SK-N-SH (cell line): ENCODE results near the gene TMEM51. TPM values are rescaled to one million over a fixed set of nuclear protein-coding genes. Genes with fewer than 3 reads are reported as not detected.

ENCODE experiments used
- CTCF ChIA-PET: fragments of 300-600, 350-600 bp; formaldehyde crosslinking; extraction: SDS; loops from one replicate; lab custom pipeline; 2021; lab: Yijun Ruan, JAX
- POLR2A ChIA-PET: fragments of 350-600 bp; sonication (Branson Sonifier 250); formaldehyde crosslinking; extraction: SDS; loops from one replicate; lab custom pipeline; 2020; ENCODE audit warnings: antibody characterized with exemption, inconsistent platforms; lab: Yijun Ruan, JAX
- DNase-seq: peaks from one replicate; pipeline ENCODE4 v3.0.0; 2012
- H2AFZ ChIP-seq: fragments of 200-600 bp; sonication (generic); 2 replicates; pipeline ENCODE4 v1.8.1; 2016; ENCODE audit warnings: antibody characterized with exemption, mild to moderate bottlenecking, low read depth
- H3F3A ChIP-seq: fragments of 200-600 bp; sonication (generic); replicated peaks from 2 replicates; pipeline ENCODE3; 2016; ENCODE audit warnings: antibody characterized with exemption, mild to moderate bottlenecking; ENCODE audit not compliant: insufficient read depth
- H3K27ac ChIP-seq, 2 experiments: fragments of 200-500 bp in 1 of 2; fragments of 200-600 bp in 1 of 2; sonication (Bioruptor generic) in 1 of 2; sonication (generic), shearing (Covaris generic) in 1 of 2; 2 replicates each; pipeline versions ENCODE4 v1.5.1 to v1.6.1; 2014 to 2016; ENCODE audit warnings: low read depth in 2 of 2, inconsistent platforms in 1 of 2, low read length in 1 of 2, mild to moderate bottlenecking in 1 of 2, mixed read lengths in 1 of 2
- H3K27me3 ChIP-seq: fragments of 200-600 bp; sonication (generic), shearing (Covaris generic); 2 replicates; pipeline ENCODE4 v1.6.1; 2016; ENCODE audit warnings: mixed run types; ENCODE audit not compliant: insufficient read depth
- H3K36me3 ChIP-seq, 2 experiments: fragments of 200-500 bp in 1 of 2; fragments of 200-600 bp in 1 of 2; sonication (Bioruptor generic) in 1 of 2; sonication (generic) in 1 of 2; replicated peaks in 1 of 2; 2 replicates each; pipeline versions ENCODE3 to v1.5.1; 2014 to 2016; ENCODE audit warnings: low read length in 1 of 2, mild to moderate bottlenecking in 1 of 2; ENCODE audit not compliant: insufficient read depth in 2 of 2, control insufficient read depth in 1 of 2
- H3K4me1 ChIP-seq, 2 experiments: fragments of 200-500 bp in 1 of 2; fragments of 200-600 bp in 1 of 2; sonication (Bioruptor generic) in 1 of 2; sonication (generic), shearing (Covaris generic) in 1 of 2; 2 replicates each; pipeline versions ENCODE4 v1.5.1 to v1.6.1; 2014 to 2016; ENCODE audit warnings: low read depth in 1 of 2, low read length in 1 of 2, mixed run types in 1 of 2; ENCODE audit not compliant: insufficient read depth in 2 of 2, control insufficient read depth in 1 of 2
- H3K4me2 ChIP-seq: fragments of 200-600 bp; sonication (generic), shearing (Covaris generic); 2 replicates; pipeline ENCODE4 v1.6.1; 2017; ENCODE audit warnings: mixed run types
- H3K4me3 ChIP-seq, 2 experiments: fragments of 200-500 bp in 1 of 2; fragments of 200-600 bp in 1 of 2; sonication (Bioruptor generic) in 1 of 2; sonication (generic), shearing (Covaris generic) in 1 of 2; 2 replicates each; pipeline versions ENCODE4 v1.5.1 to v1.8.1; 2014 to 2016; ENCODE audit warnings: low read depth in 2 of 2, inconsistent platforms in 1 of 2, low read length in 1 of 2, mild to moderate bottlenecking in 1 of 2, mixed read lengths in 1 of 2, moderate library complexity in 1 of 2
- H3K79me2 ChIP-seq: fragments of 200-600 bp; sonication (generic); 2 replicates; pipeline ENCODE4 v1.8.1; 2017; ENCODE audit warnings: mild to moderate bottlenecking; ENCODE audit not compliant: insufficient read depth
- H3K9ac ChIP-seq: fragments of 200-600 bp; sonication (generic); 2 replicates; pipeline ENCODE4 v1.6.1; 2017; ENCODE audit warnings: mixed run types
- H3K9me2 ChIP-seq: fragments of 200-600 bp; sonication (generic); 2 replicates; pipeline ENCODE4 v1.6.1; 2017; ENCODE audit warnings: mixed run types
- H3K9me3 ChIP-seq: fragments of 200-600 bp; sonication (generic); 2 replicates; pipeline ENCODE4 v1.6.1; 2017; ENCODE audit warnings: mixed run types, mild to moderate bottlenecking, moderate library complexity
- H4K20me1 ChIP-seq: fragments of 200-600 bp; sonication (generic); 2 replicates; pipeline ENCODE4 v1.6.1; 2017; ENCODE audit warnings: mild to moderate bottlenecking, mixed run types; ENCODE audit not compliant: insufficient read depth
- EP300 ChIP-seq, 2 experiments: IDR thresholded peaks; 2 replicates each; pipeline versions ENCODE4 v1.4.0 to v1.6.1; 2012; ENCODE audit warnings: borderline replicate concordance in 1 of 2, low read depth in 1 of 2, low read length in 1 of 2
- FOSL2 ChIP-seq: IDR thresholded peaks from 2 replicates; pipeline ENCODE4 v1.4.0; 2012; ENCODE audit warnings: low read depth, mild to moderate bottlenecking, moderate library complexity, borderline replicate concordance
- GABPA ChIP-seq: IDR thresholded peaks from 2 replicates; pipeline ENCODE4 v1.4.0; 2012; ENCODE audit warnings: low read depth, mild to moderate bottlenecking
- JUND ChIP-seq: IDR thresholded peaks from 2 replicates; pipeline ENCODE4 v1.4.0; 2012
- MEF2A ChIP-seq: IDR thresholded peaks from 2 replicates; pipeline ENCODE4 v1.4.0; 2012; ENCODE audit warnings: low read depth, borderline replicate concordance
- NFIC ChIP-seq: IDR thresholded peaks from 2 replicates; pipeline ENCODE4 v1.4.0; 2012; ENCODE audit warnings: borderline replicate concordance
- NRF1 ChIP-seq: IDR thresholded peaks from 2 replicates; pipeline ENCODE4 v1.6.1; 2012; ENCODE audit warnings: low read depth, mild to moderate bottlenecking, low read length
- PBX3 ChIP-seq: IDR thresholded peaks from 2 replicates; pipeline ENCODE4; 2012
- POLR2AphosphoS5 ChIP-seq: IDR thresholded peaks from 2 replicates; pipeline ENCODE4 v1.6.1; 2012; ENCODE audit warnings: low read depth, low read length
- RXRA ChIP-seq: IDR thresholded peaks from 2 replicates; pipeline ENCODE4 v1.4.0; 2012; ENCODE audit warnings: low read depth, mild to moderate bottlenecking, borderline replicate concordance
- SIN3A ChIP-seq: IDR thresholded peaks from 2 replicates; pipeline ENCODE4 v1.6.1; 2012; ENCODE audit warnings: low read depth, mild to moderate bottlenecking, low read length, moderate library complexity, borderline replicate concordance
- TAF1 ChIP-seq: IDR thresholded peaks from 2 replicates; pipeline ENCODE4 v1.6.1; 2012; ENCODE audit warnings: low read depth, mild to moderate bottlenecking, low read length, moderate library complexity, borderline replicate concordance
- TCF12 ChIP-seq: IDR thresholded peaks from 2 replicates; pipeline ENCODE4 v1.4.0; 2012
- TEAD4 ChIP-seq: IDR thresholded peaks from 2 replicates; pipeline ENCODE4 v1.4.0; 2012; ENCODE audit warnings: mild to moderate bottlenecking, borderline replicate concordance; ENCODE audit not compliant: insufficient read depth
- ZBTB33 ChIP-seq: IDR thresholded peaks from 2 replicates; pipeline ENCODE4 v1.4.0; 2012; ENCODE audit warnings: low read depth, borderline replicate concordance
- WGBS: methylation state at CpG from one replicate; pipeline ENCODE4 v1.1.6; 2017; ENCODE audit warnings: low lambda C conversion rate; 5-methylcytosine and 5-hydroxymethylcytosine counted together
- polyA plus RNA-seq, 3 experiments: library from polyadenylated mRNA; depleted of rRNA; stranded (reverse); fragments of >200 nt; gene quantifications; 2 replicates each; pipeline ENCODE4 v1.2.3, GENCODE V29; 2012
- TF ChIP-seq, protein P1 (sequence below): fragments of 150-350 bp; IDR thresholded peaks from 2 replicates; pipeline ENCODE4 v1.6.1; 2017; ENCODE audit warnings: antibody characterized with exemption, low read length, low read depth, borderline replicate concordance
- TF ChIP-seq, protein P2 (sequence below): fragments of 150-350 bp; IDR thresholded peaks from 2 replicates; pipeline ENCODE4 v1.6.1; 2016; ENCODE audit warnings: mild to moderate bottlenecking, low read depth, low read length
- TF ChIP-seq, protein P3 (sequence below): fragments of 200-600 bp; sonication (generic); IDR thresholded peaks from 2 replicates; pipeline ENCODE4 v1.6.1; 2017; ENCODE audit warnings: antibody characterized with exemption, mild to moderate bottlenecking, moderate library complexity
- TF ChIP-seq, protein P4 (sequence below): IDR thresholded peaks from 2 replicates; pipeline ENCODE4 v1.4.0; 2012; ENCODE audit warnings: low read depth

Gene TMEM51
- polyA plus RNA-seq, 1 of the 3 experiments (the other 2 are of a cell fraction) = 25.6 TPM

- TF ChIP-seq, protein P1, sequence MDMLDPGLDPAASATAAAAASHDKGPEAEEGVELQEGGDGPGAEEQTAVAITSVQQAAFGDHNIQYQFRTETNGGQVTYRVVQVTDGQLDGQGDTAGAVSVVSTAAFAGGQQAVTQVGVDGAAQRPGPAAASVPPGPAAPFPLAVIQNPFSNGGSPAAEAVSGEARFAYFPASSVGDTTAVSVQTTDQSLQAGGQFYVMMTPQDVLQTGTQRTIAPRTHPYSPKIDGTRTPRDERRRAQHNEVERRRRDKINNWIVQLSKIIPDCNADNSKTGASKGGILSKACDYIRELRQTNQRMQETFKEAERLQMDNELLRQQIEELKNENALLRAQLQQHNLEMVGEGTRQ = no peak
- TF ChIP-seq TCF12 (peak; percentile 64), EP300 (IDR thresholded peaks at IDR 0.05; ENCODE audit: borderline replicate concordance in 1 of 2, low read depth in 1 of 2, low read length in 1 of 2) (peak in 1 of 2 experiments; percentile 87; a peak in 2 of 4 replicates), RXRA (no peak), TAF1 (no peak), NRF1 (no peak), ZBTB33 (no peak), NFIC (no peak), GABPA (no peak), JUND (no peak; the same call in 1 of the 2 replicates)
- TF ChIP-seq, protein P2, sequence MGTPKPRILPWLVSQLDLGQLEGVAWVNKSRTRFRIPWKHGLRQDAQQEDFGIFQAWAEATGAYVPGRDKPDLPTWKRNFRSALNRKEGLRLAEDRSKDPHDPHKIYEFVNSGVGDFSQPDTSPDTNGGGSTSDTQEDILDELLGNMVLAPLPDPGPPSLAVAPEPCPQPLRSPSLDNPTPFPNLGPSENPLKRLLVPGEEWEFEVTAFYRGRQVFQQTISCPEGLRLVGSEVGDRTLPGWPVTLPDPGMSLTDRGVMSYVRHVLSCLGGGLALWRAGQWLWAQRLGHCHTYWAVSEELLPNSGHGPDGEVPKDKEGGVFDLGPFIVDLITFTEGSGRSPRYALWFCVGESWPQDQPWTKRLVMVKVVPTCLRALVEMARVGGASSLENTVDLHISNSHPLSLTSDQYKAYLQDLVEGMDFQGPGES = no peak
Observed at GRCh38 chr1:15139654-15140350, 13.7 kb upstream of the TMEM51 start (continued).

DNA sequence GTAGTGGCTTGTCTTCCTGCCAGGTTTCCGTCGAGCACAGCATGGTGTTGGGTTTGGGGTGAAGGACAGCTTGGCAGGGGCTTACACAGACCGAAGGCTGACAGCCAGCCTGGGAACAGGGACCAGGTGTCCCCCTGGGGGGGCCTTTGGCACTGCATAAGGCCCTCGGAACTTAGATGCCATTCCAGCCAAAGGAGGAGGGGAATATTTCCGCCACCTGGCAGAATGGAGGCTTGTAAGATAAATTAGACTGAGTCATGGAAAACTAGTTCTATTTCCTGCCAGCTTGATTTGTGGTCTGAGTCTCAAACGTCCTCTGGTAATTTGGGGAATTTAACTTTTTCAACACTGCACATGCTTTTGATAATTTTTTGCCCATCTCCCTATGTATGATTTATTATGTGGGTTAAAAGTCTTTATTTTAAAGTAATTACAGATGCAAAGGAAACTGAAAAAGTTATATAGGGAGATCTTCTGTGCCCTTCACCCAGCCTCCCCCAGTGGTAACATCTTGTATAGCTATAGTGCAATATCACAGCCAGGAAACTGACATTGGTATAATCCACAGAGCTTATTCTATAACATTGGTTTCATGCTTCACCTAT, 11.5 kb upstream of the TMEM51 start:
- CTCF ChIA-PET = interaction anchor here (1.0 to 5.6 kb wide), 5 partner anchors 11 to 163 kb away, joined by 3 to 70 read pairs (median 3); partner anchors contain the start of gene TMEM51
- H3K4me2 ChIP-seq = no peak overlapping the region
- 28% methylated on average over 6 of the region's 6 CpGs for WGBS
- H3K4me3 ChIP-seq = no peak overlapping the region
- H3K79me2 ChIP-seq = no peaks in the 10 kb centered on the region
- H3K9me2 ChIP-seq = no peaks in the 10 kb centered on the region
- peak overlapping the region in 1 of 2 experiments; percentile 97; a peak in 2 of 4 replicates for H3K27ac ChIP-seq
- H3K9ac ChIP-seq = no peak overlapping the region
- peaks cover 3 to 45% of the 10 kb centered on the region in 2 experiments; a peak in 3 of 4 replicates for H3K4me1 ChIP-seq
- no peak overlapping the region for H2AFZ ChIP-seq
- DNase-seq = no peak
- no peaks in the 10 kb centered on the region for H3K36me3 ChIP-seq
- H4K20me1 ChIP-seq = no peaks in the 10 kb centered on the region
- no peaks in the 10 kb centered on the region for H3F3A ChIP-seq
- POLR2A ChIA-PET = interaction anchor here (6.9 kb wide), 1 partner anchor 10 kb away, joined by 88 read pairs; the partner anchor contains the start of gene TMEM51
- no peaks in the 10 kb centered on the region for H3K9me3 ChIP-seq
- H3K27me3 ChIP-seq = no peaks in the 10 kb centered on the region
- TF ChIP-seq, protein P1 = no peak
- TF ChIP-seq GABPA (no peak; the same call in 1 of the 2 replicates), FOSL2 (peak; percentile 73; the same call in 1 of the 2 replicates), JUND (peak; percentile 78), EP300 (IDR thresholded peaks at IDR 0.05; ENCODE audit: borderline replicate concordance in 1 of 2, low read depth in 1 of 2, low read length in 1 of 2) (peak; percentile 37 to 87; a peak in 3 of 4 replicates), PBX3 (peak; percentile 93), NFIC (peak; percentile 86), SIN3A (peak; percentile 75; the same call in 1 of the 2 replicates), TEAD4 (peak; percentile 80; the same call in 1 of the 2 replicates), MEF2A (0 out of 2 replicates have a peak, but pooled peaks have one; percentile 27), RXRA (peak; percentile 49; the same call in 1 of the 2 replicates), POLR2AphosphoS5 (peak; percentile 63; the same call in 1 of the 2 replicates)
- TF ChIP-seq, protein P3, sequence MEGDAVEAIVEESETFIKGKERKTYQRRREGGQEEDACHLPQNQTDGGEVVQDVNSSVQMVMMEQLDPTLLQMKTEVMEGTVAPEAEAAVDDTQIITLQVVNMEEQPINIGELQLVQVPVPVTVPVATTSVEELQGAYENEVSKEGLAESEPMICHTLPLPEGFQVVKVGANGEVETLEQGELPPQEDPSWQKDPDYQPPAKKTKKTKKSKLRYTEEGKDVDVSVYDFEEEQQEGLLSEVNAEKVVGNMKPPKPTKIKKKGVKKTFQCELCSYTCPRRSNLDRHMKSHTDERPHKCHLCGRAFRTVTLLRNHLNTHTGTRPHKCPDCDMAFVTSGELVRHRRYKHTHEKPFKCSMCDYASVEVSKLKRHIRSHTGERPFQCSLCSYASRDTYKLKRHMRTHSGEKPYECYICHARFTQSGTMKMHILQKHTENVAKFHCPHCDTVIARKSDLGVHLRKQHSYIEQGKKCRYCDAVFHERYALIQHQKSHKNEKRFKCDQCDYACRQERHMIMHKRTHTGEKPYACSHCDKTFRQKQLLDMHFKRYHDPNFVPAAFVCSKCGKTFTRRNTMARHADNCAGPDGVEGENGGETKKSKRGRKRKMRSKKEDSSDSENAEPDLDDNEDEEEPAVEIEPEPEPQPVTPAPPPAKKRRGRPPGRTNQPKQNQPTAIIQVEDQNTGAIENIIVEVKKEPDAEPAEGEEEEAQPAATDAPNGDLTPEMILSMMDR = peak; percentile 22; the same call in 1 of the 2 replicates
- TF ChIP-seq, protein P4, sequence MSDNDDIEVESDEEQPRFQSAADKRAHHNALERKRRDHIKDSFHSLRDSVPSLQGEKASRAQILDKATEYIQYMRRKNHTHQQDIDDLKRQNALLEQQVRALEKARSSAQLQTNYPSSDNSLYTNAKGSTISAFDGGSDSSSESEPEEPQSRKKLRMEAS = peak; percentile 54; the same call in 1 of the 2 replicates
